ENCODE measurements around the gene OTOP3.

DNA sequence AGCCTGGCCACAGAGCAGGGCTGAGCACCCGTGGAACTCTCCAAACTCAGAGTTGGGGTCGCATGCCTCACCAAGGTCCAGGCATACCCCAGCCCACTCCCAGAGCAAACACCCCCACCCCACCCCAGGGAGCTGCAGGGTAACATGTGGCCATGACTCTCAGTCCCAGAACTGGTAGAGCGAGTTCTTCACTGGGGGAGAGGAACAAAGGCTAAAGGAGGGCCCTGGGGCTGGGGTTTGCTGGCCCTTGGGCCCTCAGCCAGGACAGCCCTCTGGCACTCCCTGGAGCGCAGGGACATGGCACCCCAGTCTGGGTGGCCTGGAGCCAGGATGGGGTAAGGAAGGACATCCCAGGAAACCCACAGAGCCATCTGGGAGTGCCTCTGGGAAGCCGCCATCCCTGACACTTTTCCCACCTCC is 32.7 kb downstream of the OTOP3 start:
- TF ChIP-seq, protein P1, sequence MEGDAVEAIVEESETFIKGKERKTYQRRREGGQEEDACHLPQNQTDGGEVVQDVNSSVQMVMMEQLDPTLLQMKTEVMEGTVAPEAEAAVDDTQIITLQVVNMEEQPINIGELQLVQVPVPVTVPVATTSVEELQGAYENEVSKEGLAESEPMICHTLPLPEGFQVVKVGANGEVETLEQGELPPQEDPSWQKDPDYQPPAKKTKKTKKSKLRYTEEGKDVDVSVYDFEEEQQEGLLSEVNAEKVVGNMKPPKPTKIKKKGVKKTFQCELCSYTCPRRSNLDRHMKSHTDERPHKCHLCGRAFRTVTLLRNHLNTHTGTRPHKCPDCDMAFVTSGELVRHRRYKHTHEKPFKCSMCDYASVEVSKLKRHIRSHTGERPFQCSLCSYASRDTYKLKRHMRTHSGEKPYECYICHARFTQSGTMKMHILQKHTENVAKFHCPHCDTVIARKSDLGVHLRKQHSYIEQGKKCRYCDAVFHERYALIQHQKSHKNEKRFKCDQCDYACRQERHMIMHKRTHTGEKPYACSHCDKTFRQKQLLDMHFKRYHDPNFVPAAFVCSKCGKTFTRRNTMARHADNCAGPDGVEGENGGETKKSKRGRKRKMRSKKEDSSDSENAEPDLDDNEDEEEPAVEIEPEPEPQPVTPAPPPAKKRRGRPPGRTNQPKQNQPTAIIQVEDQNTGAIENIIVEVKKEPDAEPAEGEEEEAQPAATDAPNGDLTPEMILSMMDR (IDR thresholded peaks at IDR 0.05), result no peak
- TF ChIP-seq POLR2A (IDR thresholded peaks at IDR 0.05), result no peak

Data from body of pancreas (tissue), 4 donors.